OCI-LY7 (cell line): ENCODE results near the gene KANSL1. TPM values are rescaled to one million over a fixed set of nuclear protein-coding genes. Genes with fewer than 3 reads are reported as not detected.

Experiments used
- BruUV-seq: library from RNA; stranded (reverse); fragments of 400-500 nt; replicated peaks from 2 replicates; lab custom pipeline; 2021; lab: Mats Ljungman, UMichigan
- CTCF ChIA-PET: fragments of 300-600 bp; sonication (Branson Sonifier 250); formaldehyde crosslinking; loops from one replicate; lab custom pipeline; 2022; ENCODE audit warnings: antibody characterized with exemption; ENCODE audit not compliant: unreplicated experiment; lab: Charles Lee
- POLR2A ChIA-PET: fragments of 300-600 bp; sonication (Branson Sonifier 250); formaldehyde crosslinking; loops from one replicate; lab custom pipeline; 2022; ENCODE audit warnings: antibody characterized with exemption; lab: Charles Lee
- DNase-seq: peaks from one replicate; pipeline ENCODE4 v3.0.0-alpha.2; 2015; ENCODE audit warnings: low spot score
- H2AFZ ChIP-seq: fragments of 200-600 bp; sonication (generic), shearing (Covaris generic); 2 replicates; pipeline ENCODE4 v1.6.1; 2014; ENCODE audit warnings: mild to moderate bottlenecking, antibody characterized with exemption, low read length, moderate library complexity
- H3K27ac ChIP-seq: fragments of 200-600 bp; sonication (generic); 2 replicates; pipeline ENCODE4 v1.5.1; 2014; ENCODE audit warnings: mixed run types, low read depth, mild to moderate bottlenecking, moderate library complexity, low read length, inconsistent platforms; ENCODE audit not compliant: poor library complexity, severe bottlenecking
- H3K36me3 ChIP-seq: fragments of 200-600 bp; sonication (generic); 2 replicates; pipeline ENCODE4 v1.6.1; 2014; ENCODE audit warnings: mild to moderate bottlenecking, antibody characterized with exemption, low read length, moderate library complexity, mixed read lengths; ENCODE audit not compliant: insufficient read depth
- H3K4me1 ChIP-seq: fragments of 200-600 bp; sonication (generic); 2 replicates; pipeline ENCODE4 v1.5.1; 2014; ENCODE audit warnings: mild to moderate bottlenecking, low read length; ENCODE audit not compliant: insufficient read depth, poor library complexity, severe bottlenecking
- H3K4me2 ChIP-seq: fragments of 200-600 bp; sonication (generic); 2 replicates; pipeline ENCODE4 v1.6.1; 2014; ENCODE audit warnings: mild to moderate bottlenecking, low read length
- H3K4me3 ChIP-seq: fragments of 200-600 bp; sonication (generic); 2 replicates; pipeline ENCODE4 v1.5.1; 2014; ENCODE audit warnings: mild to moderate bottlenecking, low read depth, low read length; ENCODE audit not compliant: poor library complexity, severe bottlenecking
- H3K79me2 ChIP-seq: fragments of 200-600 bp; sonication (generic); 2 replicates; pipeline ENCODE4 v1.6.1; 2016; ENCODE audit warnings: low read depth, mild to moderate bottlenecking, low read length, moderate library complexity, mixed read lengths; ENCODE audit not compliant: insufficient read depth
- H3K9me2 ChIP-seq: fragments of 200-600 bp; sonication (generic); 2 replicates; pipeline ENCODE4 v1.6.1; 2016; ENCODE audit warnings: mild to moderate bottlenecking, low read length, mixed read lengths; ENCODE audit not compliant: insufficient read depth
- H3K9me3 ChIP-seq: fragments of 200-600 bp; sonication (generic); 2 replicates; pipeline ENCODE4 v1.6.1; 2014; ENCODE audit warnings: mild to moderate bottlenecking, mixed run types, low read length, mixed read lengths
- H4K20me1 ChIP-seq: fragments of 200-600 bp; sonication (generic); 2 replicates; pipeline ENCODE4 v1.6.1; 2014; ENCODE audit warnings: mild to moderate bottlenecking, antibody characterized with exemption, low read length, moderate library complexity, mixed read lengths; ENCODE audit not compliant: insufficient read depth
- CTCF ChIP-seq: fragments of 200-600 bp; sonication (generic); conservative IDR thresholded peaks from 2 replicates; pipeline ENCODE4 v1.5.1; 2014; ENCODE audit warnings: mild to moderate bottlenecking, antibody characterized with exemption, low read length, moderate library complexity, mixed read lengths
- EZH2phosphoT487 ChIP-seq: fragments of 200-600 bp; sonication (generic); IDR thresholded peaks from 2 replicates; pipeline ENCODE4 v1.6.1; 2018; ENCODE audit warnings: low read depth, borderline replicate concordance, mild to moderate bottlenecking, mixed run types, antibody characterized with exemption, low read length, moderate library complexity, mixed read lengths
- intact Hi-C: fragments of 100-400 bp; cut with micrococcal nuclease; formaldehyde crosslinking; loops from one replicate; pipeline ENCODE4 v1.10.0; 2022; ENCODE audit not compliant: unreplicated experiment
- small RNA-seq: library from RNA; depleted of rRNA; stranded (forward); fragments of <200 nt; gene quantifications from one replicate; pipeline ENCODE3, GENCODE V24; 2014
- total RNA-seq, 2 experiments: library from RNA; depleted of rRNA in 1 of 2; stranded (reverse); fragments of >200 nt in 1 of 2; shearing (Covaris generic) in 1 of 2; gene quantifications; 2 replicates each; pipeline ENCODE4 v1.2.3, GENCODE V29; 2014 to 2022

The KANSL1 gene
- total RNA-seq, 2 experiments from 2014 or later: 96.9 to 129 TPM

- TF ChIP-seq CTCF: no peak
- no peak for TF ChIP-seq EZH2phosphoT487
- intact Hi-C loops: no loop called here
- no peaks in the 10 kb centered on the region for H3K36me3 ChIP-seq
- no peak overlapping the region for H3K4me2 ChIP-seq
- H3K9me2 ChIP-seq: no peaks in the 10 kb centered on the region
- H4K20me1 ChIP-seq: no peaks in the 10 kb centered on the region; the same call in 1 of the 2 replicates
- no peaks in the 10 kb centered on the region for H3K4me1 ChIP-seq
- no peaks in the 10 kb centered on the region for H3K79me2 ChIP-seq
- POLR2A ChIA-PET: no interaction called here
- DNase-seq: no peak
- no peak overlapping the region for H3K4me3 ChIP-seq
- CTCF ChIA-PET: no interaction called here
- no peak overlapping the region for H2AFZ ChIP-seq
- no TSS peak for BruUV-seq
- H3K9me3 ChIP-seq: no peaks in the 10 kb centered on the region
- no peak overlapping the region for H3K27ac ChIP-seq
Observed at GRCh38 chr17:45981306-45981705, 211.9 kb downstream of the KANSL1 start.

- no peak for TF ChIP-seq CTCF
- no peak for TF ChIP-seq EZH2phosphoT487
- H3K4me1 ChIP-seq: no peaks in the 10 kb centered on the region
- H3K27ac ChIP-seq: no peak overlapping the region
- H2AFZ ChIP-seq: no peak overlapping the region
- H4K20me1 ChIP-seq: no peaks in the 10 kb centered on the region; the same call in 1 of the 2 replicates
- ChIA-PET CTCF (no interaction called here), POLR2A (interaction anchor here (0.6 kb wide), 1 partner anchor 224 kb away, joined by 4 read pairs; no protein-coding TSS in a partner anchor)
- no peak overlapping the region for H3K4me2 ChIP-seq
- H3K9me3 ChIP-seq: no peaks in the 10 kb centered on the region
- no peaks in the 10 kb centered on the region for H3K9me2 ChIP-seq
- no TSS peak for BruUV-seq
- no peak for DNase-seq
- H3K79me2 ChIP-seq: no peaks in the 10 kb centered on the region
- H3K4me3 ChIP-seq: no peak overlapping the region
- intact Hi-C loops: no loop called here
- H3K36me3 ChIP-seq: no peaks in the 10 kb centered on the region
Observed at GRCh38 chr17:45980855-45981254, 212.4 kb downstream of the KANSL1 start.

Small RNAs within 50 kb of the gene (small RNA-seq; reads per million reads assigned to genes)
- gene RF00019: not detected

Other genes starting within 250 kb of the KANSL1 start
- not detected in 2 replicates for gene STH, start 194.2 kb downstream of the KANSL1 start, total RNA-seq (2014; rRNA removed; shearing (Covaris generic))
- gene STH, start 194.2 kb downstream of the KANSL1 start, total RNA-seq (2022): not detected in 2 replicates
- 5.1 and 6.6 TPM in 2 replicates for gene LRRC37A, start 101.7 kb upstream of the KANSL1 start, total RNA-seq (2014; rRNA removed; shearing (Covaris generic))
- 5.2 and 5.8 TPM in 2 replicates for gene LRRC37A, start 101.7 kb upstream of the KANSL1 start, total RNA-seq (2022)
- gene ARL17B, start 168.3 kb upstream of the KANSL1 start, total RNA-seq (2014; rRNA removed; shearing (Covaris generic)): 15.5 and 36.9 TPM in 2 replicates
- gene ARL17B, start 168.3 kb upstream of the KANSL1 start, total RNA-seq (2022): 29.1 and 29.7 TPM in 2 replicates